Fibroblast of mammary gland (primary cell): Measurements from ENCODE around the gene PIF1.

Experiments used
- DNase-seq: peaks from one replicate; pipeline ENCODE4 v3.0.0-alpha.2; 2010; ENCODE audit warnings: low read depth
- H3K4me3 ChIP-seq: 2 replicates; pipeline ENCODE4 v1.5.1; 2011; ENCODE audit warnings: low read depth, mild to moderate bottlenecking, low read length, moderate library complexity; ENCODE audit not compliant: control insufficient read depth
- TF ChIP-seq, protein P1 (sequence below): conservative IDR thresholded peaks from 2 replicates; pipeline ENCODE4 v1.5.1; 2011; ENCODE audit warnings: low read depth, low read length, inconsistent platforms; ENCODE audit not compliant: control insufficient read depth, insufficient read depth

The PIF1 gene

DNA sequence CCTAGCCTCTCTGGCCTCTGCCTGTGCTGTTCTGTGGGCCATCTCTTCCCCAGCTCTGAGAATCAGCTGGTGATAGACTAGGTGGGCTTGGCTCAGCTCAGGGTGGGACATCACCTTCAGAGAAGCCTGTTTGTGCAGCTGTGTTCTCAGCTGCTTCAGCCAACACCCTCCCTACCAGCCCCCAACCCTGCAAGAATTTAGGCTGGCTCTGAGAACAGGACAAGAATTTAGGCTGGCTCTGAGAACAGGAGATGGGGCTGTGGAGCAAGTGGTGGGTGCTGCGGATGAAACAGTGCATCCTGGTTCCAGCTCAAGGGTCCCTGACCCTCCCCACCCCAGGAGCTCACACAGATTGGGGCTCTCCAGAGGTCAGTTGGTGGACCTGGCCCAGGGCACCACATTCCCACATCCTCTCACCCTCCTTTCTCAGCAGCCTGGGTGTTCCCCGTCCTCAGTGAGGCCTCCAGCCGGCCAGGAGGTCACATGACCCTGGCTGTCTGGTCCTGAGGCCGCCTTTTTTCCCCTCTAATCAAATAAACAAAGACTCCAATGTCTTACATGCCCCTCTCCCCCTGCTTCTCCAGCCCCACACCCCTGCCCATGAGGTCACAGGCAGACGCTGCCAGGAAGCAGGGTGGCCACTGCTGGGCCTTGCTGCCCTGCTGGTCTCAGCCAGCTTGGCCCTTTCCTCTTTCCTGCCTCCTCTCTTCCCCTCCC lies 31.1 kb upstream of the PIF1 start:
- DNase-seq: no peak

DNA sequence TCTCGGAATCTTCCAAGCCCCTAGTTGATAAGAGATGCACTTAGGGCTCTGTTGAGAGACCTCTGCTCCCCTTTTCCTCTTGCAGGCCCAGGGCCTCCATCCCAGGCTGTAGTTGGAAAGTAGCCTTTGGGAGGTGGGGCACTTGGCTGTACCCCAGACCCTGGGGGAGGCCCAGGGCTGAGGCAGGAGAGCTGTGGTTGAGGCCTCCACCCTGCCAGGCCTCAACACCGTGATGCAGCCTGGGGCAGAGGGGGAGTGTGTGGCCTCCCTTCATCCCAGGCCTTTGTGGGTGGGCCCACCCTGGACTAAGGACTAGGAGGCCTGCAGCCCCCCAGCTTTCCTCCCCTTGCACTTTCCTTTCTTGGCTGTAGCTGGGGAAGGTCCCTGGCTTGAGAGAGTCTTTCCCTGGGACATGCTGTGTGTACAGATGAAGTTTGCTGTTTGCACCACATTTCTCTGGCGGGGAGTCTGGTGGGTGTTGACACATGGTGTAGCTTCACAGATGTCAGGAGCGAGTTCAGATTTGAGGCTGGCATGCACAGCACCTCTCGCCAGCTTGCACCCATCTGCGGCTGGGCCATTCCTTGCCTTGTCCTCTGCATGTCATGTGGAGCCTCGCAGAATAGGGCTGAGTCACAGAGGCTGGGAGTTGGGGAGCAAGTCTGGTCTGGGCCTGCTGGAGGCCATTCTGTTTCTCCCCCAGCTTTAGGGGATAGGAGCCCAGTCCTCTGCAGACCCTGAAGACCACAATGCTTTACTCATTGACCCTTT lies 29.9 kb upstream of the PIF1 start:
- TF ChIP-seq, protein P1, sequence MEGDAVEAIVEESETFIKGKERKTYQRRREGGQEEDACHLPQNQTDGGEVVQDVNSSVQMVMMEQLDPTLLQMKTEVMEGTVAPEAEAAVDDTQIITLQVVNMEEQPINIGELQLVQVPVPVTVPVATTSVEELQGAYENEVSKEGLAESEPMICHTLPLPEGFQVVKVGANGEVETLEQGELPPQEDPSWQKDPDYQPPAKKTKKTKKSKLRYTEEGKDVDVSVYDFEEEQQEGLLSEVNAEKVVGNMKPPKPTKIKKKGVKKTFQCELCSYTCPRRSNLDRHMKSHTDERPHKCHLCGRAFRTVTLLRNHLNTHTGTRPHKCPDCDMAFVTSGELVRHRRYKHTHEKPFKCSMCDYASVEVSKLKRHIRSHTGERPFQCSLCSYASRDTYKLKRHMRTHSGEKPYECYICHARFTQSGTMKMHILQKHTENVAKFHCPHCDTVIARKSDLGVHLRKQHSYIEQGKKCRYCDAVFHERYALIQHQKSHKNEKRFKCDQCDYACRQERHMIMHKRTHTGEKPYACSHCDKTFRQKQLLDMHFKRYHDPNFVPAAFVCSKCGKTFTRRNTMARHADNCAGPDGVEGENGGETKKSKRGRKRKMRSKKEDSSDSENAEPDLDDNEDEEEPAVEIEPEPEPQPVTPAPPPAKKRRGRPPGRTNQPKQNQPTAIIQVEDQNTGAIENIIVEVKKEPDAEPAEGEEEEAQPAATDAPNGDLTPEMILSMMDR: no peak
- DNase-seq: no peak
- H3K4me3 ChIP-seq: no peak overlapping the region

More for the DNA sequence above, 31.1 kb upstream of the PIF1 start:
- H3K4me3 ChIP-seq: no peak overlapping the region
- TF ChIP-seq, protein P1: no peak

DNA sequence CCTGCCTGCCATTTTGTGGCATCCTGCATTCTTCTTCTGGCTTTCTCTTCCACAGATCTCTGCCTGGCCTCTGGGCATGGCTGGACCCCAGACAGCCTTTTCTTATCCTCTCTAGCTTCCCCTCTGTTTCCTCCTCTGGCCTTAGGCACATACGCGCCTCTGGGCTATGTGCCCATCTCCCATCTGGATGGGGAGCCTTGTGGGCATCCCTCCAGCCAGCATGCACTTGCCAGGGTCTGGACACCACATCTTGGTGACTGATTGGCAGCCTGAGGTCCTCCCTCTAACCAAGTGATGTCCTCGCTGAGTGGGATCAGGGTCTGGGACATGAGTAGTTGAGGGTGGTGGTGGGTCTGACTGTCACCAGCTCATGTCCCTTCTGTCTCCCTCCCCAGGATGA lies 29.1 kb upstream of the PIF1 start:
- TF ChIP-seq, protein P1: no peak
- DNase-seq: no peak
- H3K4me3 ChIP-seq: no peak overlapping the region

DNA sequence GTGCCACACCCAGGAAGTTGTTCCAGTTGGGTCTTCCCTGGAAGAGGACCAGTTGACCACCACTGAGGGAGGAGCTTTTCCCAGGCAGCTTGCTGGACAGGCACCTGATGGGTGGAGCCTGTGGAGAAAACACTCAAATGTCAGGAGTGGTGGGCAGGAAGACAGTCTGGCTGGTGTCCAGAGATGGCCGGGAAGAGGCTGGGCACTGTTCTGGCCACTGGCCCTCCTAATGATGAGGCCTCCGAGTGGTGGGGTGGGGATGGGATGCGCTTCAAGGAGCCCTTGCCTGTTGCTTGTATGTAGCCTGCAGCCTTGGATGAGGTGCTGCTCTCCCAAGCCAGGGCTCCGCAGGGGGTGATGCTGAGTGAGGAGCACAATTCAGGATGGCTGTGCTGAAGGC lies 28.6 kb upstream of the PIF1 start:
- no peak for DNase-seq
- H3K4me3 ChIP-seq: no peak overlapping the region
- TF ChIP-seq, protein P1: no peak

DNA sequence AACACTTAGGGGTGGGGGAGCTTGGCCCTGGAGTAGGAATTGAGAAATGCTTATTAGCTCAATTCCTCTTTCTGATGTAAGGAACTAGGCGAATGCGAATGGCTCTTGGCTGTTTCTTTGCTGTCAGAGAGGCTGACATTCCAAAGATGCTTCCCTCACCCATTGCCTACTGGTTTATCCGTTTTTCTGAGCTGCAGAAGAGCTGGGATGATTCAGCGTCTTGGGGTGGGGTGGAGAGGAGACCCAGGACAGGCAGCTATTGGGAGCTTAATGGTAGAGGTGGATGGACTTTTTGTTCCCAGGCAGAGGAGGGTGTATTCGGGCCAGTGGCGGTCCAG lies 26.0 kb upstream of the PIF1 start:
- TF ChIP-seq, protein P1: no peak
- no peak overlapping the region for H3K4me3 ChIP-seq
- peak; percentile 86 for DNase-seq

DNA sequence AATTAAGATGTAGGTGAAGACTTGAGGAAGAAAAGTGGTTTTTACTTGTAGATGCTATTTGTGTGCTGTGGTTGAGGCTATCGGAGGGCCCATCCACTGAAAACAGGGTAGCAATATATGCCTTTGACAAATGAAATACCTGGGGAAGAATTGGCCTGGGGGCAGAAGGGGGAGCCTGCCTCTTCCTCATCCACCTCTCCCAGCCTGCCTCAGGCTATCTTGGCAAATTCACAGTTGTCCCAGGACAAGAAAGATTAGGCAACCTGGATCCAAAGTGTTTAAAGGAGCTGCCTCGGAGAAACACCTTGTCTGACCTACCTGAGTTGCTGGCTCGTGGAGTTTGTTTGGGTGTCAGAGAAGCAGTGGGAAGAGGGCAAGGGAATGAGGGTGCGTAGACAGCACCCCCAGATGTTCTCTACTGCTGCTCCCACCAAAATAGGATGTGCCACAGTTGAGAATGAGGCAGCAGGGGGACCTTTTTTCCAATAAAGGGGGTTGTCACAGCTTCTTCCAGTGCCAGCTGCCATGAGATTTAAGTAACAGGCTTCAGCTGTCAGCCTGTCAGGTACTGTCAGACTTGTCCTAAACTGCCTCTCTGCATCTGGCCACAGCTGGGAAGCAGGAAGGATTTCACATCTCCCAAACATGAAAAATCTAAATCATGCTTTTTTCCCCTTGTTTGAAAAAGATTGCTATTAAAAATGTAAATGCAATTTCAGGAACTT lies 25.5 kb upstream of the PIF1 start:
- DNase-seq: no peak
- H3K4me3 ChIP-seq: no peak overlapping the region
- TF ChIP-seq, protein P1: no peak
